K562 (cell line): ENCODE measurements around the gene TLL1. TPM values are rescaled to one million over a fixed set of nuclear protein-coding genes. Genes with fewer than 3 reads are reported as not detected.

Experiments
- ATAC-seq: fragments of 200-7000 bp; cut with Tn5 transposase; 3 replicates; pipeline ENCODE4 v1.9.1; 2020; ENCODE audit warnings: moderate library complexity
- BruUV-seq: library from RNA; stranded (reverse); fragments of 400-500 nt; replicated peaks from 2 replicates; lab custom pipeline; 2021; lab: Mats Ljungman, UMichigan
- CTCF ChIA-PET: fragments of 300-600 bp; formaldehyde crosslinking; extraction: SDS; loops from one replicate; lab custom pipeline; 2021; ENCODE audit warnings: low intra/inter-chr PET ratio; lab: Yijun Ruan, JAX
- POLR2A ChIA-PET: fragments of 300-600, 350-650 bp; sonication (Branson Sonifier 250); formaldehyde crosslinking; extraction: SDS; loops from one replicate; lab custom pipeline; 2021; ENCODE audit warnings: antibody characterized with exemption, inconsistent platforms; lab: Yijun Ruan, JAX
- DNase-seq, 4 experiments: peaks; one replicate each; pipeline versions ENCODE4 v3.0.0 to v3.0.0-alpha.2; 2011 to 2018; ENCODE audit warnings: low spot score in 3 of 4, mixed read lengths in 3 of 4; ENCODE audit errors: extremely low read depth in 1 of 4
- FAIRE-seq: peaks from 2 replicates; lab custom pipeline; 2011; peaks lifted over from hg19 to GRCh38; lab: Jason Lieb, UNC
- H2AFZ ChIP-seq: 2 replicates; pipeline ENCODE4 v1.6.0; 2011; ENCODE audit warnings: low read depth, low read length, control low read depth, inconsistent platforms
- H3K27ac ChIP-seq: fragments of 200-600 bp; 3 replicates; pipeline ENCODE4 v1.8.0; 2011; ENCODE audit warnings: low read depth, mild to moderate bottlenecking, control low read depth, inconsistent platforms, low read length, moderate library complexity, mixed read lengths; ENCODE audit errors: extremely low read depth
- H3K27me3 ChIP-seq, 2 experiments: fragments of 300-600 bp in 1 of 2; 2 replicates in 1 of 2; 3 replicates in 1 of 2; pipeline versions ENCODE4 v1.6.0 to v1.8.0; 2011; ENCODE audit warnings: inconsistent platforms in 2 of 2, low read length in 2 of 2, mild to moderate bottlenecking in 1 of 2, mixed read lengths in 1 of 2, moderate library complexity in 1 of 2; ENCODE audit not compliant: control insufficient read depth in 2 of 2, insufficient read depth in 2 of 2
- H3K36me3 ChIP-seq: fragments of 300-600 bp; 3 replicates; pipeline ENCODE4 v1.8.0; 2011; ENCODE audit warnings: mild to moderate bottlenecking, low read length, inconsistent platforms; ENCODE audit not compliant: control insufficient read depth, insufficient read depth
- H3K4me1 ChIP-seq, 2 experiments: fragments of 200-600 bp in 1 of 2; replicated peaks in 1 of 2; 2 replicates in 1 of 2; 3 replicates in 1 of 2; pipeline versions ENCODE4 v1.5.1 to v1.8.0; 2011; ENCODE audit warnings: inconsistent platforms in 2 of 2, low read length in 2 of 2, mild to moderate bottlenecking in 1 of 2, mixed read lengths in 1 of 2, moderate library complexity in 1 of 2; ENCODE audit not compliant: control insufficient read depth in 2 of 2, insufficient read depth in 2 of 2
- H3K4me2 ChIP-seq: 2 replicates; pipeline ENCODE4 v1.6.1; 2011; ENCODE audit warnings: low read length, control low read depth, inconsistent platforms, mixed read lengths; ENCODE audit not compliant: insufficient read depth
- H3K4me3 ChIP-seq: fragments of 200-600 bp; sonication (generic), shearing (Covaris generic); 2 replicates; pipeline ENCODE4 v1.5.1; 2016; ENCODE audit warnings: control low read depth, inconsistent platforms
- H3K79me2 ChIP-seq: fragments of 200-600 bp; 3 replicates; pipeline ENCODE4 v1.8.0; 2011; ENCODE audit warnings: low read length, inconsistent platforms; ENCODE audit not compliant: control insufficient read depth, insufficient read depth
- H3K9ac ChIP-seq, 2 experiments: 2 replicates each; pipeline versions ENCODE4 v1.6.0 to v1.6.1; 2011; ENCODE audit warnings: low read depth in 2 of 2, low read length in 2 of 2, control low read depth in 1 of 2, inconsistent platforms in 1 of 2, mild to moderate bottlenecking in 1 of 2, mixed read lengths in 1 of 2; ENCODE audit not compliant: insufficient read depth in 1 of 2
- H3K9me1 ChIP-seq: one replicate; pipeline ENCODE4 v1.6.0; 2011; ENCODE audit warnings: inconsistent platforms, mild to moderate bottlenecking, low read length, moderate library complexity; ENCODE audit not compliant: control insufficient read depth, insufficient read depth
- H3K9me3 ChIP-seq: replicated peaks from 2 replicates; pipeline ENCODE4 v1.5.1; 2011; ENCODE audit warnings: low read depth, low read length, inconsistent platforms; ENCODE audit not compliant: control insufficient read depth, insufficient read depth
- H4K20me1 ChIP-seq: replicated peaks from 2 replicates; pipeline ENCODE4 v1.6.1; 2011; ENCODE audit warnings: low read length, inconsistent platforms, mixed read lengths; ENCODE audit not compliant: control insufficient read depth, insufficient read depth
- CHD4 ChIP-seq: fragments of 200-600 bp; sonication (generic); IDR thresholded peaks from 3 replicates; pipeline ENCODE4 v1.6.1; 2012; ENCODE audit warnings: low read depth, mild to moderate bottlenecking, mixed read lengths, low read length, inconsistent platforms; ENCODE audit not compliant: insufficient read depth, insufficient replicate concordance, poor library complexity, severe bottlenecking
- DPF2 ChIP-seq: fragments of 450-650 bp; IDR thresholded peaks from 2 replicates; pipeline ENCODE4 v1.6.1; 2016
- EP300 ChIP-seq: IDR thresholded peaks from 2 replicates; pipeline ENCODE4 v1.6.1; 2012; ENCODE audit warnings: low read length, improper control_type of control experiment
- EP400 ChIP-seq: fragments of 450-650 bp; IDR thresholded peaks from 2 replicates; pipeline ENCODE4 v1.6.1; 2017; ENCODE audit warnings: antibody characterized with exemption, mild to moderate bottlenecking, moderate library complexity
- ETV6 ChIP-seq, 3 experiments: fragments of 150-350 bp in 1 of 3; sonication (generic) in 1 of 3; formaldehyde crosslinking in 1 of 3; IDR thresholded peaks; 2 replicates each; pipeline versions ENCODE4 v1.6.1 to v1.8.0; 2014 to 2022; ENCODE audit warnings: borderline replicate concordance in 2 of 3, low read depth in 2 of 3, antibody characterized with exemption in 1 of 3, low read length in 1 of 3, mild to moderate bottlenecking in 1 of 3, missing genetic modification reagents in 1 of 3
- HLTF ChIP-seq: fragments of 450-650 bp; IDR thresholded peaks from 2 replicates; pipeline ENCODE4 v1.6.1; 2016
- LARP7 ChIP-seq: fragments of 450-650 bp; IDR thresholded peaks from 2 replicates; pipeline ENCODE4 v1.6.1; 2016
- NFE2 ChIP-seq: IDR thresholded peaks from 2 replicates; pipeline ENCODE4 v1.6.1; 2014; ENCODE audit warnings: antibody characterized with exemption, low read depth
- ZFX ChIP-seq: sonication (generic); formaldehyde crosslinking; IDR thresholded peaks from 2 replicates; pipeline ENCODE4 v1.8.0; 2022; ENCODE audit warnings: mild to moderate bottlenecking, missing genetic modification reagents, moderate library complexity
- ZKSCAN3 ChIP-seq: fragments of 250-450 bp; sonication (Bioruptor Pico); IDR thresholded peaks from 2 replicates; pipeline ENCODE4 v1.4.0; 2020
- ZNF143 ChIP-seq: sonication (generic); formaldehyde crosslinking; IDR thresholded peaks from 2 replicates; pipeline ENCODE4 v1.9.0; 2022; ENCODE audit warnings: mild to moderate bottlenecking, missing genetic modification reagents
- WGBS: fragments of 100-300 bp; shearing (Covaris generic); methylation state at CpG from one replicate; pipeline ENCODE4 v1.1.6; 2016; ENCODE audit warnings: low coverage, mixed read lengths; ENCODE audit not compliant: insufficient coverage; ENCODE audit errors: missing lambda C conversion rate; 5-methylcytosine and 5-hydroxymethylcytosine counted together
- in situ Hi-C: fragments of 300-500 bp; cut with MboI; formaldehyde crosslinking; loops from 4 replicates; pipeline ENCODE4 v1.15.0; 2018; ENCODE audit warnings: inconsistent platforms, mixed read lengths
- intact Hi-C: fragments of 100-400 bp; cut with micrococcal nuclease; formaldehyde crosslinking; loops from 2 replicates; pipeline ENCODE4 v1.14.2; 2022
- polyA plus RNA-seq, 8 experiments: library from polyadenylated mRNA; depleted of rRNA in 4 of 8; stranded (reverse) in 5 of 8; unstranded in 3 of 8; fragments of >200 nt; fragmentation: Nextera tagmentation in 2 of 8; fragmentation: Illumina TruSeq in 1 of 8; extraction: Ambion mirVana in 2 of 8; extraction: Trizol in 1 of 8; gene quantifications; 2 replicates each; pipeline versions ENCODE4 v1.2.1 to v1.2.3, GENCODE V29; 2011 to 2014; ENCODE audit warnings: inconsistent platforms in 1 of 8, missing spikeins in 1 of 8
- total RNA-seq, 7 experiments: library from RNA; depleted of rRNA in 6 of 7; stranded (reverse); fragments of >200 nt in 6 of 7; fragmentation: Illumina TruSeq in 2 of 7; extraction: Trizol in 2 of 7; gene quantifications; 2 replicates each; pipeline versions ENCODE4 v1.2.1 to v1.2.3, GENCODE V29; 2011 to 2021; ENCODE audit warnings: low replicate concordance in 1 of 7

The TLL1 gene
- total and polyA plus RNA-seq, 9 of the 15 experiments (the other 6 are each of a cell fraction or from before 2014, with no cell fraction given): not detected

GRCh38 chr4:165992283-165992682 lies 119.2 kb downstream of the TLL1 start:
- no peak for TF ChIP-seq CHD4
- TF ChIP-seq ZKSCAN3 (CRISPR knock-in tag): no peak
- no peak for TF ChIP-seq EP400
- no peak for TF ChIP-seq DPF2
- TF ChIP-seq HLTF: no peak
- TF ChIP-seq ZFX (CRISPR knock-in tag): no peak
- TF ChIP-seq ZNF143 (CRISPR knock-in tag): no peak
- no peak for TF ChIP-seq LARP7
- no peak for TF ChIP-seq NFE2
- TF ChIP-seq EP300: no peak
- no peak for TF ChIP-seq ETV6 (IDR thresholded peaks at IDR 0.05; ENCODE audit: borderline replicate concordance in 1 of 2, low read depth in 2 of 2, low read length in 1 of 2)
- no peak for TF ChIP-seq ETV6 (CRISPR knock-in tag; IDR thresholded peaks at IDR 0.05; ENCODE audit: borderline replicate concordance)
- no peak for FAIRE-seq
- Histone ChIP-seq H3K4me2 (no peak overlapping the region), H3K27ac (no peak overlapping the region), H3K9me3 (0 out of 2 replicates have a peak, but pooled peaks cover 2% of the 10 kb centered on the region), H3K27me3 (no peaks in the 10 kb centered on the region), H3K36me3 (no peaks in the 10 kb centered on the region), H3K4me3 (no peak overlapping the region), H3K9me1 (no peaks in the 10 kb centered on the region), H3K79me2 (no peaks in the 10 kb centered on the region), H3K9ac (no peak overlapping the region), H4K20me1 (no peaks in the 10 kb centered on the region), H3K4me1 (no peaks in the 10 kb centered on the region), H2AFZ (no peak overlapping the region)
- in situ Hi-C loops: no loop called here
- intact Hi-C loops: loop anchor here (5.0 kb wide), 1 partner anchor 565 kb away; no protein-coding TSS in a partner anchor
- ChIA-PET POLR2A (no interaction called here), CTCF (no interaction called here)
- no TSS peak for BruUV-seq
- DNase-seq: no peak
- WGBS: 0% methylated on average over 1 of the region's 1 CpG
- ATAC-seq: no peak
